Gastrocnemius medialis (tissue), 4 donors: ENCODE results near the gene RND2.

Experiments used
- CTCF ChIP-seq, 5 experiments: fragments of 450-650 bp in 3 of 5; fragments of 200-600 bp in 2 of 5; sonication (generic) in 2 of 5; IDR thresholded peaks in 4 of 5; conservative IDR thresholded peaks in 1 of 5; 1 replicate in 4 of 5; 2 replicates in 1 of 5; pipeline ENCODE4 v1.5.1; 2016 to 2019; ENCODE audit warnings: antibody characterized with exemption in 5 of 5, mild to moderate bottlenecking in 3 of 5, moderate library complexity in 3 of 5
- POLR2A ChIP-seq, 2 donors: fragments of 450-650 bp; IDR thresholded peaks; one replicate each; pipeline ENCODE4 v1.6.1; 2017; ENCODE audit warnings: antibody characterized with exemption in 2 of 2, mild to moderate bottlenecking in 2 of 2, moderate library complexity in 2 of 2

- no peak for TF ChIP-seq POLR2A (IDR thresholded peaks at IDR 0.05)
- TF ChIP-seq CTCF (IDR thresholded peaks at IDR 0.05 in 4 of 5, conservative IDR thresholded peaks at IDR 0.05 in 1 of 5): no peak
Measured at GRCh38 chr17:43028221-43028861, 3.3 kb downstream of the RND2 start.
